Neural cell (in vitro differentiated cells): ENCODE measurements around the gene PRKX.

Source experiments
- POLR2AphosphoS5 ChIP-seq: IDR thresholded peaks from 2 replicates; pipeline ENCODE4 v1.6.1; 2012
- RAD21 ChIP-seq: fragments of 450-650 bp; conservative IDR thresholded peaks from 2 replicates; pipeline ENCODE4 v1.6.1; 2014; ENCODE audit warnings: antibody characterized with exemption, mild to moderate bottlenecking, moderate library complexity
- TAF1 ChIP-seq: IDR thresholded peaks from 2 replicates; pipeline ENCODE4 v1.6.1; 2012; ENCODE audit warnings: low read depth
- TF ChIP-seq, protein P1 (sequence below): fragments of 450-650 bp; IDR thresholded peaks from 2 replicates; pipeline ENCODE4 v1.5.1; 2014; ENCODE audit warnings: antibody characterized with exemption, mild to moderate bottlenecking, moderate library complexity; ENCODE audit not compliant: poor library complexity, severe bottlenecking

DNA sequence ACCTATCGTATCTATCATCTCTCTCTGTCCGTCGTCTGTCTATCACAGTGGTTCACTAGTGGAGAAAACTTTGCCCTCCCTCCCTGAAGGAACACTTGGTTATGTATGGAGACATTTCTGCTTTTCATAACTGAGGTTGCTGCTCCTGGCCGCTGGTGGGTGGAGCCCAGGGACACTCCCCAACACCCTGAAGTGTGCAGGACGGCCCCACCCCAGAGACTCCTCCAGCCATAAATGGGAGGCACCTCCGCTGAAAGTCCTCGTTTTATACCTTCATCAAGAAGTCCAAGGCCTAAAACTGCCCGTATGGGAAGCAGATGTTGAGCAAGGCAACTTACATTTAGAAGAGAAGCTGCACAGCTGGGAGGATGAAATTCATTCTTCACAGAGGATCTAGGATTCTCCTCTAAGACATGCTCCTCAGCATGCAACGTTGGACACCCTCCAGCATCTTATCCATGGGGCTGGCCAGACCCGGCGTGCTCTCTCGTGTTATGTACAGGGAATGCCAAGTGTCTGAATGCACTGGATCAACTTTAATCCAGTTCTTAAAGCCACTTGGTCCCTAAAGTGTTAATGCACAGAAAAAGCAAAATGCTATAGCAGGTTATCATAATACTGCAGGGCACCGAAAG lies 43.5 kb downstream of the PRKX start:
- TF ChIP-seq POLR2AphosphoS5 (no peak), RAD21 (no peak), TAF1 (no peak)
- TF ChIP-seq, protein P1, sequence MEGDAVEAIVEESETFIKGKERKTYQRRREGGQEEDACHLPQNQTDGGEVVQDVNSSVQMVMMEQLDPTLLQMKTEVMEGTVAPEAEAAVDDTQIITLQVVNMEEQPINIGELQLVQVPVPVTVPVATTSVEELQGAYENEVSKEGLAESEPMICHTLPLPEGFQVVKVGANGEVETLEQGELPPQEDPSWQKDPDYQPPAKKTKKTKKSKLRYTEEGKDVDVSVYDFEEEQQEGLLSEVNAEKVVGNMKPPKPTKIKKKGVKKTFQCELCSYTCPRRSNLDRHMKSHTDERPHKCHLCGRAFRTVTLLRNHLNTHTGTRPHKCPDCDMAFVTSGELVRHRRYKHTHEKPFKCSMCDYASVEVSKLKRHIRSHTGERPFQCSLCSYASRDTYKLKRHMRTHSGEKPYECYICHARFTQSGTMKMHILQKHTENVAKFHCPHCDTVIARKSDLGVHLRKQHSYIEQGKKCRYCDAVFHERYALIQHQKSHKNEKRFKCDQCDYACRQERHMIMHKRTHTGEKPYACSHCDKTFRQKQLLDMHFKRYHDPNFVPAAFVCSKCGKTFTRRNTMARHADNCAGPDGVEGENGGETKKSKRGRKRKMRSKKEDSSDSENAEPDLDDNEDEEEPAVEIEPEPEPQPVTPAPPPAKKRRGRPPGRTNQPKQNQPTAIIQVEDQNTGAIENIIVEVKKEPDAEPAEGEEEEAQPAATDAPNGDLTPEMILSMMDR = no peak
